MM.1S (cell line): ENCODE data around the gene TMEM97.

Experiments used
- EZH2 ChIP-seq: fragments of 300-600 bp; sonication (generic); optimal IDR thresholded peaks from 2 replicates; pipeline ENCODE3; 2017; ENCODE audit warnings: low read depth, mild to moderate bottlenecking, antibody characterized with exemption, low read length, mixed read lengths
- TF ChIP-seq, protein P1 (sequence below): fragments of 300-600 bp; sonication (generic); IDR thresholded peaks from 2 replicates; pipeline ENCODE4 v1.5.1; 2016; ENCODE audit warnings: antibody characterized with exemption, low read length, mixed read lengths

DNA sequence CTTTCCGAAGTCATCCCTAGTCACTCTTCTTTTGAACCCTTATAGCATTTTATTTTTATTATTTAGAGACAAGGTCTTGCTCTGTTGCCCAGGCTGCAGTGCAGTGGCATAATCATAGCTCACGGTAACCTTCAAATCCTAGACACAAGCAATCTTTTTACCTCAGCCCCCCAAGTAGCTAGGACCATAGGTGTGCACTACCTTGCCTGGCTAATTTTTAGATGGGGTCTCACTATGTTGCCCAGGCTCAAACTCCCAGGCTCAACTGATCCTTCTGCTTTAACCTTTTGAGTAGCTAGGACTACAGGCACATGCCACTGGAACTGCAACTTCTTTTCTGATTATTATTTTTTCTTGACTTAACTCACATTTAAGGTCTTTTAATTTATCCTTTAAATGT lies 33.0 kb upstream of the TMEM97 start:
- TF ChIP-seq, protein P1, sequence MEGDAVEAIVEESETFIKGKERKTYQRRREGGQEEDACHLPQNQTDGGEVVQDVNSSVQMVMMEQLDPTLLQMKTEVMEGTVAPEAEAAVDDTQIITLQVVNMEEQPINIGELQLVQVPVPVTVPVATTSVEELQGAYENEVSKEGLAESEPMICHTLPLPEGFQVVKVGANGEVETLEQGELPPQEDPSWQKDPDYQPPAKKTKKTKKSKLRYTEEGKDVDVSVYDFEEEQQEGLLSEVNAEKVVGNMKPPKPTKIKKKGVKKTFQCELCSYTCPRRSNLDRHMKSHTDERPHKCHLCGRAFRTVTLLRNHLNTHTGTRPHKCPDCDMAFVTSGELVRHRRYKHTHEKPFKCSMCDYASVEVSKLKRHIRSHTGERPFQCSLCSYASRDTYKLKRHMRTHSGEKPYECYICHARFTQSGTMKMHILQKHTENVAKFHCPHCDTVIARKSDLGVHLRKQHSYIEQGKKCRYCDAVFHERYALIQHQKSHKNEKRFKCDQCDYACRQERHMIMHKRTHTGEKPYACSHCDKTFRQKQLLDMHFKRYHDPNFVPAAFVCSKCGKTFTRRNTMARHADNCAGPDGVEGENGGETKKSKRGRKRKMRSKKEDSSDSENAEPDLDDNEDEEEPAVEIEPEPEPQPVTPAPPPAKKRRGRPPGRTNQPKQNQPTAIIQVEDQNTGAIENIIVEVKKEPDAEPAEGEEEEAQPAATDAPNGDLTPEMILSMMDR: no peak
- TF ChIP-seq EZH2: no peak
